SK-N-MC (cell line): ENCODE results near the gene HAGHL.
"Not testable (repeated sequence)": the region's sequence is repeated elsewhere in the genome, so short reads cannot be mapped to it uniquely, and the experiment has no call there.

Experiments
- DNase-seq: peaks from one replicate; pipeline ENCODE4 v3.0.0-alpha.2; 2011; ENCODE audit warnings: low read depth, low spot score
- H3K27ac ChIP-seq: fragments of 200-600 bp; sonication (generic); 2 replicates; pipeline ENCODE4 v1.5.1; 2016; ENCODE audit warnings: mixed run types
- H3K36me3 ChIP-seq: fragments of 200-600 bp; sonication (generic); 2 replicates; pipeline ENCODE4 v1.6.1; 2017; ENCODE audit warnings: antibody characterized with exemption, low read length, mixed read lengths; ENCODE audit not compliant: insufficient read depth
- H3K4me3 ChIP-seq: fragments of 200-600 bp; sonication (generic); 2 replicates; pipeline ENCODE4 v1.5.1; 2016
- H3K9ac ChIP-seq: fragments of 200-600 bp; sonication (generic); 2 replicates; pipeline ENCODE4 v1.8.0; 2017; ENCODE audit warnings: mixed run types, mixed read lengths; ENCODE audit not compliant: insufficient read length
- H3K9me3 ChIP-seq: fragments of 200-600 bp; sonication (generic); 2 replicates; pipeline ENCODE4 v1.6.1; 2017; ENCODE audit warnings: low read depth, mild to moderate bottlenecking, antibody characterized with exemption, low read length, moderate library complexity, mixed read lengths
- EZH2 ChIP-seq: fragments of 200-600 bp; sonication (generic); IDR thresholded peaks from one replicate; pipeline ENCODE4 v1.6.1; 2017; ENCODE audit warnings: antibody characterized with exemption
- FOXP2 ChIP-seq: optimal IDR thresholded peaks from 2 replicates; pipeline ENCODE3; 2011; ENCODE audit warnings: mild to moderate bottlenecking, moderate library complexity; ENCODE audit not compliant: insufficient read depth; ENCODE audit errors: extremely low read length, control extremely low read depth
- POLR2AphosphoS5 ChIP-seq: IDR thresholded peaks from 2 replicates; pipeline ENCODE4 v1.6.1; 2012; ENCODE audit warnings: mild to moderate bottlenecking, low read depth, low read length, borderline replicate concordance

The HAGHL gene

GRCh38 chr16:750485-750884, 23.6 kb downstream of the HAGHL start:
- H3K27ac ChIP-seq = no peak overlapping the region
- H3K4me3 ChIP-seq = no peak overlapping the region
- no peaks in the 10 kb centered on the region for H3K36me3 ChIP-seq
- no peaks in the 10 kb centered on the region for H3K9me3 ChIP-seq
- TF ChIP-seq FOXP2 (no peak), POLR2AphosphoS5 (no peak), EZH2 (no peak)
- no peak for DNase-seq
- H3K9ac ChIP-seq = no peak overlapping the region

GRCh38 chr16:751152-752006, 24.5 kb downstream of the HAGHL start:
- TF ChIP-seq EZH2 (no peak), POLR2AphosphoS5 (no peak), FOXP2 (no peak)
- no peak overlapping the region for H3K4me3 ChIP-seq
- no peaks in the 10 kb centered on the region for H3K36me3 ChIP-seq
- no peak overlapping the region for H3K9ac ChIP-seq
- H3K27ac ChIP-seq = no peak overlapping the region
- no peaks in the 10 kb centered on the region for H3K9me3 ChIP-seq
- no peak for DNase-seq

- H3K36me3 ChIP-seq = no peaks in the 10 kb centered on the region
- no peak for DNase-seq
- H3K9me3 ChIP-seq = no peaks in the 10 kb centered on the region
- TF ChIP-seq EZH2 (no peak), POLR2AphosphoS5 (no peak), FOXP2 (no peak)
- no peak overlapping the region for H3K4me3 ChIP-seq
- no peak overlapping the region for H3K9ac ChIP-seq
- H3K27ac ChIP-seq = no peak overlapping the region
Measured at GRCh38 chr16:752007-752312, 25.1 kb downstream of the HAGHL start.

GRCh38 chr16:754121-754607, 27.3 kb downstream of the HAGHL start:
- not testable (repeated sequence) for H3K4me3 ChIP-seq, H3K9ac ChIP-seq, H3K9me3 ChIP-seq, DNase-seq, H3K36me3 ChIP-seq, H3K27ac ChIP-seq

GRCh38 chr16:754656-755055, 27.8 kb downstream of the HAGHL start:
- Histone ChIP-seq H3K4me3 (no peak overlapping the region), H3K36me3 (no peaks in the 10 kb centered on the region), H3K9me3 (no peaks in the 10 kb centered on the region), H3K27ac (no peak overlapping the region), H3K9ac (no peak overlapping the region)
- TF ChIP-seq FOXP2 (no peak), POLR2AphosphoS5 (no peak), EZH2 (no peak)
- DNase-seq = no peak

- DNase-seq = no peak
- TF ChIP-seq EZH2 (no peak), POLR2AphosphoS5 (no peak), FOXP2 (no peak)
Measured at GRCh38 chr16:756428-756827, 29.5 kb downstream of the HAGHL start.

DNA sequence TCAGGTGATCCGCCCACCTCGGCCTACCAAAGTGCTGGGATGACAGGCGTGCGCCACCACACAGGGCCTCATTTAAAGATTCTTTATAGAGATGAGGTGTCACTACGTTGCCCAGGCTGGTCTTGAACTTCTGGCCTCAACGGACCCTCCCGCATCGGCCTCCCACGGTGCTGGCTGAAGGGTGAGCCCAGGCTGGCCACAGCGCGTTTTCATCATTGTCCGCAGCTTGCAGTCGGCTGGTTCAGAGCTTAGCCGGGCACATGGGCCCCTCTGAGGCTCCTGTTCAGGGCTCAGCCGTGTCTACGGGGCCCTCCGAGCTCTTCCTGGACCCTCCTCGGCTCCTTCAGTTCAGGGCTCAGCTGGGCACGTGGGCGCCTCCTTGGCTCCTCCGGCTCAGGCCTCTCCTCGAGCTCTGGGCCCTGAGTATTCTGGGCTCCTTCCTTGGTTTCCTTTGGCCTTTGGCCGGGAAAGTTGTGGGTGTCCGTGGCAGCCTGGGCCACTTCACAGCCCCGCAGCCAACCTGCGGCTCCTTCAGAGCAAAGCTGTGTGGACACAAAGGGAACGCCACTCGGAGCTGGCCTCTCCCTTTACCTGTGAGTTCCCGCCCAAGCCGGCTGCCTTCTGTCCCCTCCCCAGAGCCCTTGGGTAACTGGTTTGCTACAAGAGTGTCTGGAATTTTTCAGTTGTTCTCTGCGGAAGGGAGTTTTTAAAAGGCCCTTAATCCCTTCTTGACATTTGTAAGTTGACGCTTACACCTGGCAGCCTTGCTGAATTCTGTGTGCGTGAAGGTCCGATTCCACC, 32.4 kb downstream of the HAGHL start:
- no peaks in the 10 kb centered on the region for H3K9me3 ChIP-seq
- no peaks in the 10 kb centered on the region for H3K36me3 ChIP-seq
- no peak overlapping the region for H3K4me3 ChIP-seq
- H3K27ac ChIP-seq = no peak overlapping the region
- no peak for DNase-seq
- H3K9ac ChIP-seq = no peak overlapping the region
- TF ChIP-seq POLR2AphosphoS5 (no peak), FOXP2 (no peak), EZH2 (no peak)

More at GRCh38 chr16:756428-756827, 29.5 kb downstream of the HAGHL start:
- Histone ChIP-seq H3K9me3 (no peaks in the 10 kb centered on the region), H3K36me3 (no peaks in the 10 kb centered on the region), H3K4me3 (no peak overlapping the region), H3K27ac (no peak overlapping the region), H3K9ac (no peak overlapping the region)

DNA sequence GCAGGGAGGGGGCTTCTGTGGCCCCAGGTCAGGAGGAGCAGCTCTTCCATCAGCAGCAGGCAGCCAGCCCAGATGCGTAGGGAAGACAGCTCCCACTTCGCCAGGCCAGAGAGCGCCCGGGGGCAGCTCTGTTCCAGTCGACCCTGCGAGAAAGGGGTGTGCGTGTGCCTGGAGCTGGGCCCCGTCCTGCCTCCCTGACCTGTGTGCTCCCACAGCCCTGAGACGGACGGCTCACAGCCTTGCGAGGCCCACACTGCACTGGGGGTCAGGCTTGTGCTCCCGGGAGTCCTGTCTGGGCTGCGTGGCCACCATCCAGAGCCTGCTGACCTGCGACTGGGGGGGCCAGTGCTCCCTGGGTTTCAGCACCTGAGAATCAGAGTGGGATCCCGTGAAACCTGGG, 33.2 kb downstream of the HAGHL start:
- Histone ChIP-seq H3K9ac (no peak overlapping the region), H3K27ac (no peak overlapping the region), H3K4me3 (no peak overlapping the region), H3K36me3 (no peaks in the 10 kb centered on the region), H3K9me3 (no peaks in the 10 kb centered on the region)
- TF ChIP-seq EZH2 (no peak), FOXP2 (no peak), POLR2AphosphoS5 (no peak)
- DNase-seq = no peak
